HepG2 (cell line): ENCODE data around the gene DNAJA1. TPM values are rescaled to one million over a fixed set of nuclear protein-coding genes. Genes with fewer than 3 reads are reported as not detected.

ENCODE experiments used
- CCAR2 ChIP-seq: fragments of 200-400 bp; formaldehyde crosslinking; optimal IDR thresholded peaks from 2 replicates; pipeline ENCODE3; 2018; ENCODE audit warnings: low read depth, mild to moderate bottlenecking, low read length, moderate library complexity
- DPF2 ChIP-seq: sonication (generic); formaldehyde crosslinking; IDR thresholded peaks from 2 replicates; pipeline ENCODE4 v1.4.0; 2020; ENCODE audit warnings: mild to moderate bottlenecking, low read depth, missing genetic modification reagents, borderline replicate concordance
- FOXM1 ChIP-seq: sonication (generic); formaldehyde crosslinking; IDR thresholded peaks from 2 replicates; pipeline ENCODE4 v1.5.0; 2020; ENCODE audit warnings: missing genetic modification reagents
- HNRNPLL ChIP-seq: fragments of 200-400 bp; formaldehyde crosslinking; IDR thresholded peaks from 2 replicates; pipeline ENCODE4 v1.6.1; 2017; ENCODE audit warnings: mild to moderate bottlenecking, low read depth, low read length; ENCODE audit not compliant: poor library complexity, severe bottlenecking
- KDM5B ChIP-seq: sonication (generic); formaldehyde crosslinking; IDR thresholded peaks from 2 replicates; pipeline ENCODE4 v1.4.0; 2020; ENCODE audit warnings: missing genetic modification reagents, mild to moderate bottlenecking, borderline replicate concordance
- RORA ChIP-seq: sonication (generic); formaldehyde crosslinking; IDR thresholded peaks from 2 replicates; pipeline ENCODE4 v1.5.0; 2020; ENCODE audit warnings: mild to moderate bottlenecking, missing genetic modification reagents, moderate library complexity
- SMARCE1 ChIP-seq: fragments of 450-650 bp; IDR thresholded peaks from 2 replicates; pipeline ENCODE4 v1.6.1; 2017; ENCODE audit warnings: borderline replicate concordance
- SNRNP70 ChIP-seq: fragments of 200-400 bp; formaldehyde crosslinking; IDR thresholded peaks from 2 replicates; pipeline ENCODE4 v1.6.1; 2017; ENCODE audit warnings: mild to moderate bottlenecking, low read depth, low read length, moderate library complexity
- SOX5 ChIP-seq: IDR thresholded peaks from 2 replicates; pipeline ENCODE4 v1.6.1; 2016; ENCODE audit warnings: borderline replicate concordance
- TEAD2 ChIP-seq: sonication (generic); formaldehyde crosslinking; IDR thresholded peaks from 2 replicates; pipeline ENCODE4 v1.9.0; 2021; ENCODE audit warnings: missing genetic modification reagents
- ZFP36L2 ChIP-seq: sonication (generic); formaldehyde crosslinking; IDR thresholded peaks from 2 replicates; pipeline ENCODE4 v1.4.0; 2020; ENCODE audit warnings: missing genetic modification reagents
- ZNF138 ChIP-seq: sonication (generic); formaldehyde crosslinking; IDR thresholded peaks from 2 replicates; pipeline ENCODE4 v1.5.0; 2020; ENCODE audit warnings: mild to moderate bottlenecking, low read depth, missing genetic modification reagents
- ZNF343 ChIP-seq: sonication (generic); formaldehyde crosslinking; IDR thresholded peaks from 2 replicates; pipeline ENCODE4 v1.4.0; 2020; ENCODE audit warnings: mild to moderate bottlenecking, missing genetic modification reagents
- ZNF382 ChIP-seq: sonication (generic); formaldehyde crosslinking; IDR thresholded peaks from 2 replicates; pipeline ENCODE4 v1.5.0; 2020; ENCODE audit warnings: missing genetic modification reagents, mild to moderate bottlenecking, borderline replicate concordance
- ZNF510 ChIP-seq: sonication (generic); formaldehyde crosslinking; IDR thresholded peaks from 2 replicates; pipeline ENCODE4 v1.4.0; 2020; ENCODE audit warnings: low read depth, mild to moderate bottlenecking, missing genetic modification reagents
- ZNF558 ChIP-seq: sonication (generic); formaldehyde crosslinking; IDR thresholded peaks from 2 replicates; pipeline ENCODE4 v1.9.0; 2022; ENCODE audit warnings: mild to moderate bottlenecking, missing genetic modification reagents, borderline replicate concordance
- ZNF816 ChIP-seq: sonication (generic); formaldehyde crosslinking; IDR thresholded peaks from 2 replicates; pipeline ENCODE4 v1.8.0; 2022; ENCODE audit warnings: missing genetic modification reagents, mild to moderate bottlenecking, borderline replicate concordance
- polyA plus RNA-seq, 8 experiments: library from polyadenylated mRNA; depleted of rRNA in 3 of 8; stranded (reverse) in 7 of 8; unstranded in 1 of 8; fragments of >200 nt; fragmentation: Illumina TruSeq in 4 of 8; extraction: Trizol in 4 of 8; gene quantifications; 2 replicates each; pipeline versions ENCODE4 v1.2.1 to v1.2.3, GENCODE V29; 2011 to 2016; ENCODE audit warnings: low read depth in 4 of 8, missing spikeins in 1 of 8, mixed read lengths in 1 of 8; ENCODE audit not compliant: insufficient read depth in 1 of 8
- total RNA-seq, 5 experiments: library from RNA; depleted of rRNA; stranded (reverse); fragments of >200 nt; fragmentation: Illumina TruSeq; extraction: Trizol; gene quantifications; 2 replicates each; pipeline ENCODE4 v1.2.3, GENCODE V29; 2016; ENCODE audit warnings: low read depth in 1 of 5
- TF ChIP-seq, protein P1 (sequence below), 2 experiments: sonication (generic) in 1 of 2; formaldehyde crosslinking in 1 of 2; IDR thresholded peaks; 2 replicates each; pipeline versions ENCODE4 v1.5.1 to v1.6.1; 2011 to 2020; ENCODE audit warnings: borderline replicate concordance in 1 of 2, low read depth in 1 of 2, low read length in 1 of 2, mild to moderate bottlenecking in 1 of 2, missing genetic modification reagents in 1 of 2, moderate library complexity in 1 of 2
- TF ChIP-seq, protein P2 (sequence below): sonication (generic); formaldehyde crosslinking; conservative IDR thresholded peaks from 2 replicates; pipeline ENCODE4 v1.4.0; 2020; ENCODE audit warnings: mild to moderate bottlenecking, missing genetic modification reagents, moderate library complexity
- TF ChIP-seq, protein P3 (sequence below): sonication (generic); formaldehyde crosslinking; IDR thresholded peaks from 2 replicates; pipeline ENCODE4 v1.4.0; 2020; ENCODE audit warnings: missing genetic modification reagents

The DNAJA1 gene
- total and polyA plus RNA-seq, 2 of the 13 experiments (the other 11 are each of a cell fraction or from before 2014, with no cell fraction given): 95.9 to 306 TPM

DNA sequence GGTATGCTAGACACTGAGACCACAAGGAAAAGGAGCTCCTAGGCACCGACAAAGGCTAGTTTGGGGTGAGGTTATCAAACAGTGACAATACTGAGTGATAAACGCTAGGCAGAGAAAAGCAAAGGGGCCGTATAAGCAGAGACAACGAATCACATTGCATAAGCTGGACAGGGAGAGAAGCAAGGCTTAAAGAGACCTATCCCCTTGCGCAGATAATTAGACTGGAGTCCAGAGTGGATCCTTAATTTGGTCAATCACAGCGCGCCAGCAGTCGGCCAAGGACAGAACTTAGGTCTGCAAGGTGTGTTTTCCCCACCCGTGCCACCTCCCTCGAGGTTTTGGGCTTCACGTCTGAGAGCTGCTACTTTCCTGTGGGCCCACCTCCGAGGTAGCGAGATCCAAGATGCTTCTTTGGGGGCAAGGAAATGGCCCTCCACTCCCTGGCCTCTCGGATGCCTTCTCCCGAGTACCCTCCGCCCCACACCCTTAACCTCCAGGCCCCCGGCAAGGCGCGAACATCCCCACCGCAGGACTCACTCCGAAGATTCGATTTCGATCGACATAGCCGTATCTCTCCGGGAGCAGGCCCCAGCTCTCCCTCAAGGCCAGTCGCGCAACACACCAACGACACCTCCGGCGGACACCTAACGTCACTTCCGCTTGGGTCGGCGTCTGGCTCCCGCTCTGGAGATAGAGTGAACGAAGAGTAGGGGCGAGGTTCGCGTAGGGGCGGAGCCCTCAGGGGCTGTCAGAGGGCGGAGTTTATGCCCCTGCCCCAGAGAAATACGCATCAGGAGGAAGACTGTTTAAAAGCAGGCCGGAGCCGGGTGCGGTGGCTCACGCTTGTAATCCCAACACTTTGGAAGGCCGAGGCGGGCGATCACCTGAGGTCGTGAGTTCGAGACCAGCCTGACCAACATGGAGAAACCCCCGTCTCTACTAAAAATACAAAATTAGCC is 51.3 kb downstream of the DNAJA1 start, which contains the start of gene SMU1 (continued):
- TF ChIP-seq HNRNPLL: peak; percentile 91
- no peak for TF ChIP-seq ZNF343 (CRISPR knock-in tag)
- no peak for TF ChIP-seq DPF2 (CRISPR knock-in tag)
- TF ChIP-seq, protein P1, sequence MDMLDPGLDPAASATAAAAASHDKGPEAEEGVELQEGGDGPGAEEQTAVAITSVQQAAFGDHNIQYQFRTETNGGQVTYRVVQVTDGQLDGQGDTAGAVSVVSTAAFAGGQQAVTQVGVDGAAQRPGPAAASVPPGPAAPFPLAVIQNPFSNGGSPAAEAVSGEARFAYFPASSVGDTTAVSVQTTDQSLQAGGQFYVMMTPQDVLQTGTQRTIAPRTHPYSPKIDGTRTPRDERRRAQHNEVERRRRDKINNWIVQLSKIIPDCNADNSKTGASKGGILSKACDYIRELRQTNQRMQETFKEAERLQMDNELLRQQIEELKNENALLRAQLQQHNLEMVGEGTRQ (IDR thresholded peaks at IDR 0.05; ENCODE audit: low read depth, low read length): no peak
- TF ChIP-seq, protein P1 (CRISPR knock-in tag; IDR thresholded peaks at IDR 0.05; ENCODE audit: borderline replicate concordance): no peak
- TF ChIP-seq, protein P2, sequence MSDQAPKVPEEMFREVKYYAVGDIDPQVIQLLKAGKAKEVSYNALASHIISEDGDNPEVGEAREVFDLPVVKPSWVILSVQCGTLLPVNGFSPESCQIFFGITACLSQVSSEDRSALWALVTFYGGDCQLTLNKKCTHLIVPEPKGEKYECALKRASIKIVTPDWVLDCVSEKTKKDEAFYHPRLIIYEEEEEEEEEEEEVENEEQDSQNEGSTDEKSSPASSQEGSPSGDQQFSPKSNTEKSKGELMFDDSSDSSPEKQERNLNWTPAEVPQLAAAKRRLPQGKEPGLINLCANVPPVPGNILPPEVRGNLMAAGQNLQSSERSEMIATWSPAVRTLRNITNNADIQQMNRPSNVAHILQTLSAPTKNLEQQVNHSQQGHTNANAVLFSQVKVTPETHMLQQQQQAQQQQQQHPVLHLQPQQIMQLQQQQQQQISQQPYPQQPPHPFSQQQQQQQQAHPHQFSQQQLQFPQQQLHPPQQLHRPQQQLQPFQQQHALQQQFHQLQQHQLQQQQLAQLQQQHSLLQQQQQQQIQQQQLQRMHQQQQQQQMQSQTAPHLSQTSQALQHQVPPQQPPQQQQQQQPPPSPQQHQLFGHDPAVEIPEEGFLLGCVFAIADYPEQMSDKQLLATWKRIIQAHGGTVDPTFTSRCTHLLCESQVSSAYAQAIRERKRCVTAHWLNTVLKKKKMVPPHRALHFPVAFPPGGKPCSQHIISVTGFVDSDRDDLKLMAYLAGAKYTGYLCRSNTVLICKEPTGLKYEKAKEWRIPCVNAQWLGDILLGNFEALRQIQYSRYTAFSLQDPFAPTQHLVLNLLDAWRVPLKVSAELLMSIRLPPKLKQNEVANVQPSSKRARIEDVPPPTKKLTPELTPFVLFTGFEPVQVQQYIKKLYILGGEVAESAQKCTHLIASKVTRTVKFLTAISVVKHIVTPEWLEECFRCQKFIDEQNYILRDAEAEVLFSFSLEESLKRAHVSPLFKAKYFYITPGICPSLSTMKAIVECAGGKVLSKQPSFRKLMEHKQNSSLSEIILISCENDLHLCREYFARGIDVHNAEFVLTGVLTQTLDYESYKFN (CRISPR knock-in tag): no peak; the same call in 1 of the 2 replicates
- no peak for TF ChIP-seq SMARCE1
- TF ChIP-seq ZNF558 (CRISPR knock-in tag): peak; percentile 72; the same call in 1 of the 2 replicates
- TF ChIP-seq, protein P3, sequence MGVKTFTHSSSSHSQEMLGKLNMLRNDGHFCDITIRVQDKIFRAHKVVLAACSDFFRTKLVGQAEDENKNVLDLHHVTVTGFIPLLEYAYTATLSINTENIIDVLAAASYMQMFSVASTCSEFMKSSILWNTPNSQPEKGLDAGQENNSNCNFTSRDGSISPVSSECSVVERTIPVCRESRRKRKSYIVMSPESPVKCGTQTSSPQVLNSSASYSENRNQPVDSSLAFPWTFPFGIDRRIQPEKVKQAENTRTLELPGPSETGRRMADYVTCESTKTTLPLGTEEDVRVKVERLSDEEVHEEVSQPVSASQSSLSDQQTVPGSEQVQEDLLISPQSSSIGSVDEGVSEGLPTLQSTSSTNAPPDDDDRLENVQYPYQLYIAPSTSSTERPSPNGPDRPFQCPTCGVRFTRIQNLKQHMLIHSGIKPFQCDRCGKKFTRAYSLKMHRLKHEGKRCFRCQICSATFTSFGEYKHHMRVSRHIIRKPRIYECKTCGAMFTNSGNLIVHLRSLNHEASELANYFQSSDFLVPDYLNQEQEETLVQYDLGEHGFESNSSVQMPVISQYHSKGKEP: no peak
- no peak; the same call in 1 of the 2 replicates for TF ChIP-seq SOX5
- no peak for TF ChIP-seq SNRNP70
- no peak for TF ChIP-seq FOXM1 (CRISPR knock-in tag)
- no peak for TF ChIP-seq RORA
- TF ChIP-seq KDM5B (CRISPR knock-in tag): peak; percentile 87
- no peak for TF ChIP-seq ZNF382 (CRISPR knock-in tag)
- no peak for TF ChIP-seq ZFP36L2
- no peak for TF ChIP-seq TEAD2 (CRISPR knock-in tag)
- no peak for TF ChIP-seq ZNF138 (CRISPR knock-in tag)
- no peak for TF ChIP-seq CCAR2
- no peak; the same call in none of the 2 replicates for TF ChIP-seq ZNF510 (CRISPR knock-in tag)
- no peak for TF ChIP-seq ZNF816 (CRISPR knock-in tag)
